IMR-90 (cell line): ENCODE data around the gene RHOBTB1. TPM values are rescaled to one million over a fixed set of nuclear protein-coding genes. Genes with fewer than 3 reads are reported as not detected.

ENCODE experiments used
- ATAC-seq: fragments of 200-7000 bp; cut with Tn5 transposase; 2 replicates; pipeline ENCODE4 v1.9.1; 2020; ENCODE audit warnings: low read depth, mild to moderate bottlenecking, moderate library complexity
- BruUV-seq: library from RNA; stranded (reverse); fragments of 400-500 nt; replicated peaks from 2 replicates; lab custom pipeline; 2021; lab: Mats Ljungman, UMichigan
- CTCF ChIA-PET: fragments of 300-600 bp; formaldehyde crosslinking; extraction: SDS; loops from one replicate; lab custom pipeline; 2021; ENCODE audit warnings: antibody characterized with exemption; lab: Yijun Ruan, JAX
- POLR2A ChIA-PET: fragments of 300-600 bp; sonication (Branson Sonifier 250); formaldehyde crosslinking; loops from one replicate; lab custom pipeline; 2022; ENCODE audit warnings: antibody characterized with exemption; ENCODE audit not compliant: unreplicated experiment; lab: Charles Lee
- DNase-seq: peaks from one replicate; pipeline ENCODE4 v3.0.0; 2013
- H2AFZ ChIP-seq: replicated peaks from 2 replicates; pipeline ENCODE3; 2013; ENCODE audit warnings: low read length, mild to moderate bottlenecking; ENCODE audit not compliant: poor library complexity
- H2AK5ac ChIP-seq: 2 replicates; pipeline ENCODE4 v1.6.1; 2013; ENCODE audit warnings: low read depth, low read length, inconsistent platforms
- H2AK9ac ChIP-seq: replicated peaks from 2 replicates; pipeline ENCODE3; 2013; ENCODE audit warnings: mild to moderate bottlenecking, low read depth, low read length, moderate library complexity; ENCODE audit not compliant: poor library complexity
- H2BK120ac ChIP-seq: 2 replicates; pipeline ENCODE4 v1.6.1; 2013; ENCODE audit warnings: low read depth, low read length, inconsistent platforms
- H2BK15ac ChIP-seq: 3 replicates; pipeline ENCODE4 v1.6.1; 2013; ENCODE audit warnings: low read depth, low read length, inconsistent platforms
- H2BK20ac ChIP-seq: 2 replicates; pipeline ENCODE4 v1.6.1; 2013; ENCODE audit warnings: low read depth, mild to moderate bottlenecking, inconsistent platforms, low read length, moderate library complexity
- H2BK5ac ChIP-seq: 2 replicates; pipeline ENCODE4 v1.6.1; 2013; ENCODE audit warnings: mild to moderate bottlenecking, low read depth, low read length, inconsistent platforms; ENCODE audit not compliant: poor library complexity, severe bottlenecking
- H3K14ac ChIP-seq: replicated peaks from 2 replicates; pipeline ENCODE4 v1.6.1; 2013; ENCODE audit warnings: low read depth, low read length, inconsistent platforms
- H3K18ac ChIP-seq: 2 replicates; pipeline ENCODE4 v1.6.1; 2013; ENCODE audit warnings: low read depth, low read length, control low read depth
- H3K23ac ChIP-seq: 2 replicates; pipeline ENCODE4 v1.6.1; 2013; ENCODE audit warnings: low read depth, low read length, inconsistent platforms
- H3K27ac ChIP-seq: 2 replicates; pipeline ENCODE4 v1.5.1; 2013; ENCODE audit warnings: mild to moderate bottlenecking, control low read depth, low read length; ENCODE audit not compliant: insufficient read depth
- H3K27me3 ChIP-seq: 2 replicates; pipeline ENCODE4 v1.6.1; 2013; ENCODE audit warnings: low read length; ENCODE audit not compliant: control insufficient read depth, insufficient read depth
- H3K36me3 ChIP-seq: 2 replicates; pipeline ENCODE4 v1.6.1; 2013; ENCODE audit warnings: low read length, mixed read lengths; ENCODE audit not compliant: control insufficient read depth, insufficient read depth
- H3K4ac ChIP-seq: 2 replicates; pipeline ENCODE4 v1.6.1; 2013; ENCODE audit warnings: low read depth, low read length, inconsistent platforms
- H3K4me1 ChIP-seq: 2 replicates; pipeline ENCODE4 v1.6.1; 2013; ENCODE audit warnings: low read length, mixed read lengths; ENCODE audit not compliant: control insufficient read depth, insufficient read depth
- H3K4me2 ChIP-seq: 2 replicates; pipeline ENCODE4 v1.6.1; 2013; ENCODE audit warnings: low read depth, mild to moderate bottlenecking, control low read depth, low read length, moderate library complexity
- H3K4me3 ChIP-seq: 2 replicates; pipeline ENCODE4 v1.5.1; 2013; ENCODE audit warnings: low read depth, mild to moderate bottlenecking, control low read depth, low read length, moderate library complexity; ENCODE audit not compliant: insufficient read depth
- H3K56ac ChIP-seq: 2 replicates; pipeline ENCODE4 v1.6.1; 2013; ENCODE audit warnings: low read length, inconsistent platforms; ENCODE audit not compliant: insufficient read depth; ENCODE audit errors: extremely low read depth
- H3K79me1 ChIP-seq, 2 experiments: 2 replicates each; pipeline ENCODE4 v1.6.1; 2013; ENCODE audit warnings: low read length in 2 of 2, inconsistent platforms in 1 of 2, low read depth in 1 of 2
- H3K9ac ChIP-seq: 2 replicates; pipeline ENCODE4 v1.6.1; 2013; ENCODE audit warnings: low read depth, low read length, control low read depth
- H3K9me1 ChIP-seq: 2 replicates; pipeline ENCODE4 v1.6.1; 2013; ENCODE audit warnings: low read length, inconsistent platforms; ENCODE audit not compliant: insufficient read depth
- H3K9me3 ChIP-seq: 2 replicates; pipeline ENCODE4 v1.6.1; 2013; ENCODE audit warnings: low read length; ENCODE audit not compliant: control insufficient read depth, insufficient read depth
- H4K20me1 ChIP-seq: 2 replicates; pipeline ENCODE4 v1.6.1; 2013; ENCODE audit warnings: low read length, inconsistent platforms; ENCODE audit not compliant: insufficient read depth
- H4K5ac ChIP-seq: 2 replicates; pipeline ENCODE4 v1.6.1; 2013; ENCODE audit warnings: mild to moderate bottlenecking, low read depth, low read length, control low read depth
- H4K8ac ChIP-seq, 2 experiments: 2 replicates each; pipeline ENCODE4 v1.6.1; 2013; ENCODE audit warnings: low read depth in 2 of 2, low read length in 2 of 2, control low read depth in 1 of 2, inconsistent platforms in 1 of 2
- H4K91ac ChIP-seq: 2 replicates; pipeline ENCODE4 v1.6.1; 2013; ENCODE audit warnings: low read depth, low read length, inconsistent platforms; ENCODE audit not compliant: insufficient read depth
- BHLHE40 ChIP-seq: fragments of 150-350 bp; IDR thresholded peaks from 2 replicates; pipeline ENCODE4 v1.6.1; 2016; ENCODE audit warnings: mild to moderate bottlenecking, low read depth, low read length
- CEBPB ChIP-seq: IDR thresholded peaks from 2 replicates; pipeline ENCODE4 v1.6.1; 2012; ENCODE audit warnings: low read depth, low read length, improper control_type of control experiment
- CHD1 ChIP-seq: IDR thresholded peaks from 2 replicates; pipeline ENCODE4 v1.6.1; 2012; ENCODE audit warnings: low read depth, low read length, improper control_type of control experiment
- CTCF ChIP-seq: conservative IDR thresholded peaks from 2 replicates; pipeline ENCODE4 v1.5.1; 2012; ENCODE audit warnings: mild to moderate bottlenecking, low read depth, low read length, improper control_type of control experiment
- FOS ChIP-seq: fragments of 150-350 bp; IDR thresholded peaks from 2 replicates; pipeline ENCODE4 v1.6.1; 2016; ENCODE audit warnings: low read depth, low read length
- MXI1 ChIP-seq: IDR thresholded peaks from 2 replicates; pipeline ENCODE4 v1.6.1; 2012; ENCODE audit warnings: low read depth, mild to moderate bottlenecking, low read length, moderate library complexity, borderline replicate concordance
- NFE2L2 ChIP-seq: fragments of 150-350 bp; IDR thresholded peaks from 2 replicates; pipeline ENCODE4 v1.6.1; 2016; ENCODE audit warnings: low read depth, mild to moderate bottlenecking, low read length
- RAD21 ChIP-seq: IDR thresholded peaks from 2 replicates; pipeline ENCODE4 v1.6.1; 2012; ENCODE audit warnings: low read length, improper control_type of control experiment
- RCOR1 ChIP-seq: IDR thresholded peaks from 2 replicates; pipeline ENCODE4 v1.6.1; 2012; ENCODE audit warnings: mild to moderate bottlenecking, low read length, improper control_type of control experiment; ENCODE audit not compliant: insufficient replicate concordance
- RFX5 ChIP-seq: IDR thresholded peaks from 2 replicates; pipeline ENCODE4 v1.8.0; 2012; ENCODE audit warnings: low read depth, mild to moderate bottlenecking, low read length, moderate library complexity
- SMC3 ChIP-seq: fragments of 150-350 bp; IDR thresholded peaks from 2 replicates; pipeline ENCODE4 v1.6.1; 2016; ENCODE audit warnings: low read depth, mild to moderate bottlenecking, antibody characterized with exemption, low read length, moderate library complexity
- USF2 ChIP-seq: fragments of 150-350 bp; IDR thresholded peaks from 2 replicates; pipeline ENCODE4 v1.6.1; 2017; ENCODE audit warnings: mild to moderate bottlenecking, antibody characterized with exemption, low read length, low read depth
- WGBS, 2 experiments: methylation state at CpG; one replicate each; pipeline versions ENCODE4 v1.1.5 to v1.1.7; 2013; ENCODE audit warnings: missing lambda C conversion rate in 2 of 2; ENCODE audit not compliant: insufficient read length in 1 of 2; ENCODE audit errors: extremely low coverage in 2 of 2; 5-methylcytosine and 5-hydroxymethylcytosine counted together
- dilution Hi-C: fragments of 300-500 bp; cut with HindIII; formaldehyde crosslinking; loops from one replicate; pipeline ENCODE4 v1.14.3; 2018; ENCODE audit warnings: low sequenced_read_pairs; ENCODE audit not compliant: unreplicated experiment
- in situ Hi-C: fragments of 300-500 bp; cut with MboI; formaldehyde crosslinking; loops from 3 replicates; pipeline ENCODE4 v1.14.3; 2019; ENCODE audit warnings: low sequenced_read_pairs, inconsistent platforms, mixed read lengths
- intact Hi-C: fragments of 100-400 bp; cut with micrococcal nuclease; formaldehyde crosslinking; loops from 2 replicates; pipeline ENCODE4 v1.10.0; 2022
- polyA plus RNA-seq, 3 experiments: library from polyadenylated mRNA; depleted of rRNA; stranded (reverse); fragments of >200 nt; gene quantifications; 2 replicates each; pipeline ENCODE4 v1.2.3, GENCODE V29; 2012; ENCODE audit warnings: low replicate concordance in 1 of 3
- total RNA-seq: library from RNA; depleted of rRNA; stranded (reverse); fragments of >200 nt; gene quantifications from 2 replicates; pipeline ENCODE4 v1.2.3, GENCODE V29; 2012

Gene RHOBTB1
- total and polyA plus RNA-seq, 2 of the 4 experiments (the other 2 are of a cell fraction), result 8.9 to 15.2 TPM

GRCh38 chr10:60865198-60865783 lies 78.7 kb downstream of the RHOBTB1 start:
- Histone ChIP-seq H2BK15ac (no peak overlapping the region), H2BK5ac (no peak overlapping the region), H3K27me3 (no peaks in the 10 kb centered on the region), H3K23ac (no peak overlapping the region), H4K8ac (no peak overlapping the region), H2BK120ac (no peak overlapping the region), H3K4me1 (no peaks in the 10 kb centered on the region), H3K9me1 (no peaks in the 10 kb centered on the region), H3K56ac (no peak overlapping the region), H4K20me1 (no peaks in the 10 kb centered on the region), H4K5ac (no peak overlapping the region), H2BK20ac (no peak overlapping the region), H4K91ac (no peak overlapping the region), H3K9ac (no peak overlapping the region), H3K9me3 (no peaks in the 10 kb centered on the region), H2AK5ac (no peak overlapping the region), H3K4ac (no peak overlapping the region), H2AFZ (no peak overlapping the region), H3K4me2 (no peak overlapping the region), H3K18ac (no peak overlapping the region), H2AK9ac (no peak overlapping the region), H3K79me1 (no peaks in the 10 kb centered on the region), H3K36me3 (peaks cover 4% of the 10 kb centered on the region; the same call in 1 of the 2 replicates), H3K14ac (no peak overlapping the region), H3K4me3 (no peak overlapping the region), H3K27ac (no peak overlapping the region)
- in situ Hi-C loops, result no loop called here
- no CpG with 5 or more reads among the region's 2 CpGs for WGBS, 2 experiments
- TF ChIP-seq CEBPB, result no peak
- TF ChIP-seq NFE2L2, result no peak
- no peak for TF ChIP-seq RAD21
- TF ChIP-seq FOS, result no peak
- TF ChIP-seq CTCF, result no peak
- no peak for TF ChIP-seq SMC3
- TF ChIP-seq USF2, result no peak
- no peak for TF ChIP-seq MXI1
- TF ChIP-seq RFX5, result no peak
- no peak for TF ChIP-seq BHLHE40
- no peak for TF ChIP-seq RCOR1
- no peak for TF ChIP-seq CHD1
- BruUV-seq, result no TSS peak
- ChIA-PET CTCF (no interaction called here), POLR2A (no interaction called here)
- intact Hi-C loops, result no loop called here
- dilution Hi-C loops, result no loop called here
- no peak for ATAC-seq
- no peak for DNase-seq
